ENCODE measurements around the gene DPY30. TPM values are rescaled to one million over a fixed set of nuclear protein-coding genes. Genes with fewer than 3 reads are reported as not detected.

DPY30 gene
- total RNA-seq, 4 donors from 2014 or later = 29.3 to 59.8 (median 36.2) TPM

GRCh38 chr2:31989946-31990345, 49.7 kb downstream of the DPY30 start:
- no peaks in the 10 kb centered on the region for H3K9me3 ChIP-seq
- in situ Hi-C loops (cut with MboI; ENCODE audit: low sequenced_read_pairs in 4 of 4) (no loop called here), intact Hi-C loops (cut with DNase I; ENCODE audit: low total_unique reads) (loop anchor here (5.0 kb wide), 1 partner anchor 178 kb away; no protein-coding TSS in a partner anchor)
- no peaks in the 10 kb centered on the region for H3K36me3 ChIP-seq
- DNase-seq (no peak), ATAC-seq (no peak)
- H3K27ac ChIP-seq = no peak overlapping the region
- peaks cover 23 to 32% of the 10 kb centered on the region in 2 donors for H3K4me1 ChIP-seq
- no peaks in the 10 kb centered on the region for H3K27me3 ChIP-seq
- TF ChIP-seq CTCF (IDR thresholded peaks at IDR 0.05 in 4 of 5, conservative IDR thresholded peaks at IDR 0.05 in 1 of 5) (no peak), POLR2A (IDR thresholded peaks at IDR 0.05) (no peak)
- H3K4me3 ChIP-seq = no peak overlapping the region

GRCh38 chr2:31987454-31988220, 52.0 kb downstream of the DPY30 start:
- peak overlapping the region; percentile 57 to 81 (median 70) for H3K27ac ChIP-seq
- intact Hi-C loops (cut with DNase I; ENCODE audit: low total_unique reads) = loop anchor here (5.0 kb wide), 1 partner anchor 175 kb away; no protein-coding TSS in a partner anchor

GRCh38 chr2:31986906-31987305, 52.7 kb downstream of the DPY30 start:
- no peak for TF ChIP-seq POLR2A (IDR thresholded peaks at IDR 0.05)
- TF ChIP-seq CTCF (IDR thresholded peaks at IDR 0.05 in 4 of 5, conservative IDR thresholded peaks at IDR 0.05 in 1 of 5) = no peak
- Histone ChIP-seq H3K4me1 (peaks cover 27 to 44% of the 10 kb centered on the region in 2 donors), H3K4me3 (no peak overlapping the region), H3K9me3 (no peaks in the 10 kb centered on the region), H3K27ac (peak overlapping the region; percentile 57 to 81 (median 70)), H3K36me3 (no peaks in the 10 kb centered on the region), H3K27me3 (no peaks in the 10 kb centered on the region)
- ATAC-seq (no peak), DNase-seq (no peak)
- in situ Hi-C loops (cut with MboI; ENCODE audit: low sequenced_read_pairs in 4 of 4) (no loop called here), intact Hi-C loops (cut with DNase I; ENCODE audit: low total_unique reads) (loop anchor here (5.0 kb wide), 1 partner anchor 175 kb away; no protein-coding TSS in a partner anchor)

More at GRCh38 chr2:31987454-31988220, 52.0 kb downstream of the DPY30 start:
- Histone ChIP-seq H3K9me3 (no peaks in the 10 kb centered on the region), H3K4me1 (peaks cover 30 to 47% of the 10 kb centered on the region in 2 donors), H3K27me3 (no peaks in the 10 kb centered on the region), H3K36me3 (no peaks in the 10 kb centered on the region), H3K4me3 (no peak overlapping the region)
- ATAC-seq = peak; percentile 37 to 53
- TF ChIP-seq CTCF (IDR thresholded peaks at IDR 0.05 in 4 of 5, conservative IDR thresholded peaks at IDR 0.05 in 1 of 5) (no peak), POLR2A (IDR thresholded peaks at IDR 0.05) (no peak)
- in situ Hi-C loops (cut with MboI; ENCODE audit: low sequenced_read_pairs in 4 of 4) = no loop called here
- DNase-seq = no peak

- H3K27ac ChIP-seq = peak overlapping the region; percentile 70 to 81 (median 73)
- in situ Hi-C loops (cut with MboI; ENCODE audit: low sequenced_read_pairs in 4 of 4) (no loop called here), intact Hi-C loops (cut with DNase I; ENCODE audit: low total_unique reads) (loop anchor here (2.0 kb wide), 1 partner anchor 25 kb away; no protein-coding TSS in a partner anchor)
- no peak overlapping the region for H3K4me3 ChIP-seq
- DNase-seq (peak in 1 of 2 donors; percentile 13), ATAC-seq (peak; percentile 84 to 87)
- H3K9me3 ChIP-seq = no peaks in the 10 kb centered on the region
- no peaks in the 10 kb centered on the region for H3K36me3 ChIP-seq
- TF ChIP-seq CTCF (IDR thresholded peaks at IDR 0.05 in 4 of 5, conservative IDR thresholded peaks at IDR 0.05 in 1 of 5) (no peak), POLR2A (IDR thresholded peaks at IDR 0.05) (no peak)
- peaks cover 42 to 60% of the 10 kb centered on the region in 2 donors for H3K4me1 ChIP-seq
- H3K27me3 ChIP-seq = no peaks in the 10 kb centered on the region
These were observed 55.7 kb downstream of the DPY30 start for GRCh38 chr2:31983762-31984467.

All from gastrocnemius medialis (tissue), 4 donors.